HEK293 (cell line): ENCODE measurements around the gene YWHAE.
A peak's percentile ranks its signal among the peaks of the same experiment; 100 is the strongest.

ENCODE experiments used
- CTCF ChIA-PET: fragments of 350-600 bp; formaldehyde crosslinking; extraction: SDS; loops from one replicate; lab custom pipeline; 2021; ENCODE audit warnings: antibody characterized with exemption; lab: Yijun Ruan, JAX
- POLR2A ChIA-PET: fragments of 300-600 bp; formaldehyde crosslinking; extraction: SDS; loops from one replicate; lab custom pipeline; 2020; ENCODE audit warnings: antibody characterized with exemption, inconsistent platforms; lab: Yijun Ruan, JAX
- H3K27ac ChIP-seq: fragments of 200-500 bp; sonication (Bioruptor generic); 2 replicates; pipeline ENCODE4 v1.5.1; 2014; ENCODE audit warnings: low read depth, low read length, control low read depth, inconsistent platforms; ENCODE audit errors: extremely low read depth
- H3K36me3 ChIP-seq, 2 experiments: fragments of 200-500 bp in 1 of 2; sonication (Bioruptor generic) in 1 of 2; 1 replicate in 1 of 2; 2 replicates in 1 of 2; pipeline ENCODE4 v1.5.1; 2014 to 2017; ENCODE audit warnings: inconsistent platforms in 2 of 2, low read length in 2 of 2; ENCODE audit not compliant: control insufficient read depth in 2 of 2, insufficient read depth in 1 of 2
- H3K4me1 ChIP-seq: fragments of 200-500 bp; sonication (Bioruptor generic); 2 replicates; pipeline ENCODE4 v1.5.1; 2014; ENCODE audit warnings: mild to moderate bottlenecking, low read length, inconsistent platforms; ENCODE audit not compliant: control insufficient read depth, insufficient read depth
- H3K4me3 ChIP-seq: 2 replicates; pipeline ENCODE4 v1.5.1; 2011; ENCODE audit warnings: low read depth, mild to moderate bottlenecking, control low read depth, low read length, moderate library complexity
- H3K9me3 ChIP-seq: fragments of 200-500 bp; sonication (Bioruptor generic); 2 replicates; pipeline ENCODE4 v1.5.1; 2014; ENCODE audit warnings: low read depth, low read length, inconsistent platforms; ENCODE audit not compliant: control insufficient read depth, insufficient read depth
- GLIS2 ChIP-seq: fragments of 450-650 bp; formaldehyde crosslinking; IDR thresholded peaks from 2 replicates; pipeline ENCODE4 v1.5.1; 2016; ENCODE audit warnings: missing biosample characterization, missing genetic modification characterization
- HOXD13 ChIP-seq: sonication (generic); formaldehyde crosslinking; IDR thresholded peaks from 2 replicates; pipeline ENCODE4 v1.8.0; 2022; ENCODE audit warnings: missing genetic modification reagents, borderline replicate concordance
- IKZF3 ChIP-seq: fragments of 450-650 bp; IDR thresholded peaks from 2 replicates; pipeline ENCODE4 v1.5.0; 2018; ENCODE audit warnings: missing biosample characterization, mild to moderate bottlenecking, missing genetic modification characterization, moderate library complexity
- MYNN ChIP-seq: fragments of 450-650 bp; formaldehyde crosslinking; IDR thresholded peaks from 2 replicates; pipeline ENCODE4 v1.5.1; 2016; ENCODE audit warnings: missing biosample characterization, missing genetic modification characterization, borderline replicate concordance
- OVOL3 ChIP-seq: fragments of 450-650 bp; formaldehyde crosslinking; IDR thresholded peaks from 2 replicates; pipeline ENCODE4 v1.5.1; 2016; ENCODE audit warnings: missing biosample characterization, missing genetic modification characterization
- PBX3 ChIP-seq: sonication (generic); formaldehyde crosslinking; IDR thresholded peaks from 2 replicates; pipeline ENCODE4 v1.8.1; 2022; ENCODE audit warnings: mild to moderate bottlenecking, moderate library complexity, missing genetic modification reagents
- ZBTB10 ChIP-seq: fragments of 450-650 bp; formaldehyde crosslinking; IDR thresholded peaks from 2 replicates; pipeline ENCODE4 v1.5.1; 2016; ENCODE audit warnings: missing biosample characterization, missing genetic modification characterization
- ZBTB8A ChIP-seq: fragments of 450-650 bp; formaldehyde crosslinking; IDR thresholded peaks from 2 replicates; pipeline ENCODE4 v1.5.1; 2016; ENCODE audit warnings: missing biosample characterization, missing genetic modification characterization
- ZNF121 ChIP-seq: fragments of 450-650 bp; formaldehyde crosslinking; IDR thresholded peaks from 2 replicates; pipeline ENCODE4 v1.5.1; 2016; ENCODE audit warnings: missing biosample characterization, missing genetic modification characterization
- ZNF174 ChIP-seq: fragments of 450-650 bp; formaldehyde crosslinking; IDR thresholded peaks from 2 replicates; pipeline ENCODE4 v1.5.0; 2017; ENCODE audit warnings: missing biosample characterization, mild to moderate bottlenecking, missing genetic modification characterization
- ZNF214 ChIP-seq: fragments of 450-650 bp; formaldehyde crosslinking; IDR thresholded peaks from 2 replicates; pipeline ENCODE4 v1.5.1; 2017; ENCODE audit warnings: missing biosample characterization, mild to moderate bottlenecking, missing genetic modification characterization, borderline replicate concordance
- ZNF221 ChIP-seq: fragments of 450-650 bp; formaldehyde crosslinking; IDR thresholded peaks from 2 replicates; pipeline ENCODE4 v1.5.1; 2017; ENCODE audit warnings: missing biosample characterization, missing genetic modification characterization, borderline replicate concordance
- ZNF391 ChIP-seq: fragments of 450-650 bp; formaldehyde crosslinking; IDR thresholded peaks from 2 replicates; pipeline ENCODE4 v1.5.1; 2016; ENCODE audit warnings: low read depth, missing biosample characterization, missing genetic modification characterization, borderline replicate concordance
- ZNF488 ChIP-seq: fragments of 450-650 bp; formaldehyde crosslinking; IDR thresholded peaks from 2 replicates; pipeline ENCODE4 v1.5.1; 2016; ENCODE audit warnings: missing biosample characterization, missing genetic modification characterization
- ZNF776 ChIP-seq: fragments of 450-650 bp; formaldehyde crosslinking; IDR thresholded peaks from 2 replicates; pipeline ENCODE4 v1.5.0; 2017; ENCODE audit warnings: missing biosample characterization, missing genetic modification characterization, borderline replicate concordance
- TF ChIP-seq, protein P1 (sequence below): fragments of 450-650 bp; formaldehyde crosslinking; IDR thresholded peaks from 2 replicates; pipeline ENCODE4 v1.5.1; 2016; ENCODE audit warnings: missing biosample characterization, missing genetic modification characterization
- TF ChIP-seq, protein P2 (sequence below): fragments of 450-650 bp; formaldehyde crosslinking; IDR thresholded peaks from 2 replicates; pipeline ENCODE4 v1.5.1; 2017; ENCODE audit warnings: missing biosample characterization, missing genetic modification characterization
- TF ChIP-seq, protein P3 (sequence below): fragments of 450-650 bp; formaldehyde crosslinking; IDR thresholded peaks from 2 replicates; pipeline ENCODE4 v1.5.1; 2017; ENCODE audit warnings: missing biosample characterization, mild to moderate bottlenecking, missing genetic modification characterization, moderate library complexity

Gene YWHAE

DNA sequence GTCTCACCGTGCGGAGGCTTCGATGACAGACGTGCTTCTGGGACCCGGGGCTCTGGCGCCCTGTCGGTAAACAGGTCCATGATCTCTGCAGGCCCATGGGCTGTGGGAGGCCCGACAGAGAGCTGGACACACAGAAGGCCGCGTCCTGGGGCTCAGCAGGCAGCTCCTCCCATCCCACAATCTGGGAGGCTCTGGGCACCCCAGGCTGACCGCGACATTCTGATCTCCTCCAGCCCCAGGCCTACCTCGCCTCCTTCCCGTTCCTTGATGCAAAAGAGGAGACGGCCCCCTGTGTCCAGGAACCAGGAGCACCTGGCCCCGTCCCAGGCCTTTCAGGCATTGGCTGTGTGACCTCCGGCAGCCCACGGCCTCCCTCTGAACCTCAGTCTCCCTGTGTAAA lies 97.3 kb downstream of the YWHAE start:
- Histone ChIP-seq H3K36me3 (no peaks in the 10 kb centered on the region), H3K4me3 (no peak overlapping the region), H3K27ac (no peak overlapping the region), H3K4me1 (no peaks in the 10 kb centered on the region), H3K9me3 (no peaks in the 10 kb centered on the region)
- ChIA-PET POLR2A (no interaction called here), CTCF (no interaction called here)
- TF ChIP-seq HOXD13 (CRISPR knock-in tag) (no peak), ZBTB10 (tag by site-specific recombination) (no peak), ZNF488 (tag by site-specific recombination) (no peak), PBX3 (CRISPR knock-in tag) (no peak), ZNF174 (no peak), OVOL3 (tag by site-specific recombination) (no peak), MYNN (tag by site-specific recombination) (no peak), ZNF776 (no peak), GLIS2 (tag by site-specific recombination) (no peak), ZNF214 (tag by site-specific recombination) (no peak), ZNF221 (no peak), ZNF121 (tag by site-specific recombination) (no peak), ZNF391 (no peak)
- TF ChIP-seq, protein P1, sequence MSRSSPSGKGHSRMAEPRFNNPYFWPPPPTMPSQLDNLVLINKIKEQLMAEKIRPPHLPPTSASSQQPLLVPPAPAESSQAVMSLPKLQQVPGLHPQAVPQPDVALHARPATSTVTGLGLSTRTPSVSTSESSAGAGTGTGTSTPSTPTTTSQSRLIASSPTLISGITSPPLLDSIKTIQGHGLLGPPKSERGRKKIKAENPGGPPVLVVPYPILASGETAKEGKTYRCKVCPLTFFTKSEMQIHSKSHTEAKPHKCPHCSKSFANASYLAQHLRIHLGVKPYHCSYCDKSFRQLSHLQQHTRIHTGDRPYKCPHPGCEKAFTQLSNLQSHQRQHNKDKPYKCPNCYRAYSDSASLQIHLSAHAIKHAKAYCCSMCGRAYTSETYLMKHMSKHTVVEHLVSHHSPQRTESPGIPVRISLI (tag by site-specific recombination): no peak
- TF ChIP-seq, protein P2, sequence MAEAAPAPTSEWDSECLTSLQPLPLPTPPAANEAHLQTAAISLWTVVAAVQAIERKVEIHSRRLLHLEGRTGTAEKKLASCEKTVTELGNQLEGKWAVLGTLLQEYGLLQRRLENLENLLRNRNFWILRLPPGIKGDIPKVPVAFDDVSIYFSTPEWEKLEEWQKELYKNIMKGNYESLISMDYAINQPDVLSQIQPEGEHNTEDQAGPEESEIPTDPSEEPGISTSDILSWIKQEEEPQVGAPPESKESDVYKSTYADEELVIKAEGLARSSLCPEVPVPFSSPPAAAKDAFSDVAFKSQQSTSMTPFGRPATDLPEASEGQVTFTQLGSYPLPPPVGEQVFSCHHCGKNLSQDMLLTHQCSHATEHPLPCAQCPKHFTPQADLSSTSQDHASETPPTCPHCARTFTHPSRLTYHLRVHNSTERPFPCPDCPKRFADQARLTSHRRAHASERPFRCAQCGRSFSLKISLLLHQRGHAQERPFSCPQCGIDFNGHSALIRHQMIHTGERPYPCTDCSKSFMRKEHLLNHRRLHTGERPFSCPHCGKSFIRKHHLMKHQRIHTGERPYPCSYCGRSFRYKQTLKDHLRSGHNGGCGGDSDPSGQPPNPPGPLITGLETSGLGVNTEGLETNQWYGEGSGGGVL: no peak
- TF ChIP-seq, protein P3, sequence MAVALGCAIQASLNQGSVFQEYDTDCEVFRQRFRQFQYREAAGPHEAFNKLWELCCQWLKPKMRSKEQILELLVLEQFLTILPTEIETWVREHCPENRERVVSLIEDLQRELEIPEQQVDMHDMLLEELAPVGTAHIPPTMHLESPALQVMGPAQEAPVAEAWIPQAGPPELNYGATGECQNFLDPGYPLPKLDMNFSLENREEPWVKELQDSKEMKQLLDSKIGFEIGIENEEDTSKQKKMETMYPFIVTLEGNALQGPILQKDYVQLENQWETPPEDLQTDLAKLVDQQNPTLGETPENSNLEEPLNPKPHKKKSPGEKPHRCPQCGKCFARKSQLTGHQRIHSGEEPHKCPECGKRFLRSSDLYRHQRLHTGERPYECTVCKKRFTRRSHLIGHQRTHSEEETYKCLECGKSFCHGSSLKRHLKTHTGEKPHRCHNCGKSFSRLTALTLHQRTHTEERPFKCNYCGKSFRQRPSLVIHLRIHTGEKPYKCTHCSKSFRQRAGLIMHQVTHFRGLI (tag by site-specific recombination): no peak

DNA sequence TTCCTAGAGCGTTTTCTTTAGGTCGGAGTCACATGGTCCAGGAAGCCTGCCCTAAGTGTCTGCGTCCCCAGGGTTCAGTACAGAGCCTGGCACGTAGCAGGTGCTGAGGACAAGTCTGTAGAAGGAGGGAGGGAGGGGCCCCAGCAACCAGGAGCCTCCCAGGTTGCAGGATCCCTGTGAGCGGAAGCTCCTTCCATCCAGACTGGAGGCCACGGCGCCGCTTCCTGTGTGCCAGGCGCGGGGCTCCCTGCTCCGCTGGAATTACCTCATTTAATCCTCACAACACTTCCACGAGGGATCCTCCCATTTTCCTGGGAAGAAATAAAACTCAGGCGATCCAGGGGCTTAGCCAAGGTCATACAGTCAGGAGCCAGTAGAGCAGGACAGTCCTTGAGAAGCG lies 98.5 kb downstream of the YWHAE start:
- Histone ChIP-seq H3K4me3 (no peak overlapping the region), H3K36me3 (no peaks in the 10 kb centered on the region), H3K4me1 (no peaks in the 10 kb centered on the region), H3K9me3 (no peaks in the 10 kb centered on the region), H3K27ac (no peak overlapping the region)
- ChIA-PET POLR2A (no interaction called here), CTCF (interaction anchor here (0.6 kb wide), 2 partner anchors 27 to 32 kb away, joined by 3 to 4 read pairs; no protein-coding TSS in a partner anchor)
- TF ChIP-seq ZBTB8A (tag by site-specific recombination): no peak
- TF ChIP-seq IKZF3 (tag by site-specific recombination): 0 out of 2 replicates have a peak, but pooled peaks have one; percentile 24
